IMR-90 (cell line): ENCODE measurements around the gene PRPF6. TPM values are rescaled to one million over a fixed set of nuclear protein-coding genes. Genes with fewer than 3 reads are reported as not detected.

Source experiments
- ATAC-seq: fragments of 200-7000 bp; cut with Tn5 transposase; 2 replicates; pipeline ENCODE4 v1.9.1; 2020; ENCODE audit warnings: low read depth, mild to moderate bottlenecking, moderate library complexity
- BruUV-seq: library from RNA; stranded (reverse); fragments of 400-500 nt; replicated peaks from 2 replicates; lab custom pipeline; 2021; lab: Mats Ljungman, UMichigan
- CTCF ChIA-PET: fragments of 300-600 bp; formaldehyde crosslinking; extraction: SDS; loops from one replicate; lab custom pipeline; 2021; ENCODE audit warnings: antibody characterized with exemption; lab: Yijun Ruan, JAX
- POLR2A ChIA-PET: fragments of 300-600 bp; sonication (Branson Sonifier 250); formaldehyde crosslinking; loops from one replicate; lab custom pipeline; 2022; ENCODE audit warnings: antibody characterized with exemption; ENCODE audit not compliant: unreplicated experiment; lab: Charles Lee
- DNase-seq: peaks from one replicate; pipeline ENCODE4 v3.0.0; 2013
- H2AFZ ChIP-seq: replicated peaks from 2 replicates; pipeline ENCODE3; 2013; ENCODE audit warnings: low read length, mild to moderate bottlenecking; ENCODE audit not compliant: poor library complexity
- H2AK5ac ChIP-seq: 2 replicates; pipeline ENCODE4 v1.6.1; 2013; ENCODE audit warnings: low read depth, low read length, inconsistent platforms
- H2AK9ac ChIP-seq: replicated peaks from 2 replicates; pipeline ENCODE3; 2013; ENCODE audit warnings: mild to moderate bottlenecking, low read depth, low read length, moderate library complexity; ENCODE audit not compliant: poor library complexity
- H2BK120ac ChIP-seq: 2 replicates; pipeline ENCODE4 v1.6.1; 2013; ENCODE audit warnings: low read depth, low read length, inconsistent platforms
- H2BK15ac ChIP-seq: 3 replicates; pipeline ENCODE4 v1.6.1; 2013; ENCODE audit warnings: low read depth, low read length, inconsistent platforms
- H2BK20ac ChIP-seq: 2 replicates; pipeline ENCODE4 v1.6.1; 2013; ENCODE audit warnings: low read depth, mild to moderate bottlenecking, inconsistent platforms, low read length, moderate library complexity
- H2BK5ac ChIP-seq: 2 replicates; pipeline ENCODE4 v1.6.1; 2013; ENCODE audit warnings: mild to moderate bottlenecking, low read depth, low read length, inconsistent platforms; ENCODE audit not compliant: poor library complexity, severe bottlenecking
- H3K14ac ChIP-seq: replicated peaks from 2 replicates; pipeline ENCODE4 v1.6.1; 2013; ENCODE audit warnings: low read depth, low read length, inconsistent platforms
- H3K18ac ChIP-seq: 2 replicates; pipeline ENCODE4 v1.6.1; 2013; ENCODE audit warnings: low read depth, low read length, control low read depth
- H3K23ac ChIP-seq: 2 replicates; pipeline ENCODE4 v1.6.1; 2013; ENCODE audit warnings: low read depth, low read length, inconsistent platforms
- H3K27ac ChIP-seq: 2 replicates; pipeline ENCODE4 v1.5.1; 2013; ENCODE audit warnings: mild to moderate bottlenecking, control low read depth, low read length; ENCODE audit not compliant: insufficient read depth
- H3K27me3 ChIP-seq: 2 replicates; pipeline ENCODE4 v1.6.1; 2013; ENCODE audit warnings: low read length; ENCODE audit not compliant: control insufficient read depth, insufficient read depth
- H3K36me3 ChIP-seq: 2 replicates; pipeline ENCODE4 v1.6.1; 2013; ENCODE audit warnings: low read length, mixed read lengths; ENCODE audit not compliant: control insufficient read depth, insufficient read depth
- H3K4ac ChIP-seq: 2 replicates; pipeline ENCODE4 v1.6.1; 2013; ENCODE audit warnings: low read depth, low read length, inconsistent platforms
- H3K4me1 ChIP-seq: 2 replicates; pipeline ENCODE4 v1.6.1; 2013; ENCODE audit warnings: low read length, mixed read lengths; ENCODE audit not compliant: control insufficient read depth, insufficient read depth
- H3K4me2 ChIP-seq: 2 replicates; pipeline ENCODE4 v1.6.1; 2013; ENCODE audit warnings: low read depth, mild to moderate bottlenecking, control low read depth, low read length, moderate library complexity
- H3K4me3 ChIP-seq: 2 replicates; pipeline ENCODE4 v1.5.1; 2013; ENCODE audit warnings: low read depth, mild to moderate bottlenecking, control low read depth, low read length, moderate library complexity; ENCODE audit not compliant: insufficient read depth
- H3K56ac ChIP-seq: 2 replicates; pipeline ENCODE4 v1.6.1; 2013; ENCODE audit warnings: low read length, inconsistent platforms; ENCODE audit not compliant: insufficient read depth; ENCODE audit errors: extremely low read depth
- H3K79me1 ChIP-seq, 2 experiments: 2 replicates each; pipeline ENCODE4 v1.6.1; 2013; ENCODE audit warnings: low read length in 2 of 2, inconsistent platforms in 1 of 2, low read depth in 1 of 2
- H3K9ac ChIP-seq: 2 replicates; pipeline ENCODE4 v1.6.1; 2013; ENCODE audit warnings: low read depth, low read length, control low read depth
- H3K9me1 ChIP-seq: 2 replicates; pipeline ENCODE4 v1.6.1; 2013; ENCODE audit warnings: low read length, inconsistent platforms; ENCODE audit not compliant: insufficient read depth
- H3K9me3 ChIP-seq: 2 replicates; pipeline ENCODE4 v1.6.1; 2013; ENCODE audit warnings: low read length; ENCODE audit not compliant: control insufficient read depth, insufficient read depth
- H4K20me1 ChIP-seq: 2 replicates; pipeline ENCODE4 v1.6.1; 2013; ENCODE audit warnings: low read length, inconsistent platforms; ENCODE audit not compliant: insufficient read depth
- H4K5ac ChIP-seq: 2 replicates; pipeline ENCODE4 v1.6.1; 2013; ENCODE audit warnings: mild to moderate bottlenecking, low read depth, low read length, control low read depth
- H4K8ac ChIP-seq, 2 experiments: 2 replicates each; pipeline ENCODE4 v1.6.1; 2013; ENCODE audit warnings: low read depth in 2 of 2, low read length in 2 of 2, control low read depth in 1 of 2, inconsistent platforms in 1 of 2
- H4K91ac ChIP-seq: 2 replicates; pipeline ENCODE4 v1.6.1; 2013; ENCODE audit warnings: low read depth, low read length, inconsistent platforms; ENCODE audit not compliant: insufficient read depth
- BHLHE40 ChIP-seq: fragments of 150-350 bp; IDR thresholded peaks from 2 replicates; pipeline ENCODE4 v1.6.1; 2016; ENCODE audit warnings: mild to moderate bottlenecking, low read depth, low read length
- CEBPB ChIP-seq: IDR thresholded peaks from 2 replicates; pipeline ENCODE4 v1.6.1; 2012; ENCODE audit warnings: low read depth, low read length, improper control_type of control experiment
- CHD1 ChIP-seq: IDR thresholded peaks from 2 replicates; pipeline ENCODE4 v1.6.1; 2012; ENCODE audit warnings: low read depth, low read length, improper control_type of control experiment
- CTCF ChIP-seq: conservative IDR thresholded peaks from 2 replicates; pipeline ENCODE4 v1.5.1; 2012; ENCODE audit warnings: mild to moderate bottlenecking, low read depth, low read length, improper control_type of control experiment
- ELK1 ChIP-seq: fragments of 150-350 bp; IDR thresholded peaks from 2 replicates; pipeline ENCODE4 v1.6.1; 2016; ENCODE audit warnings: low read depth, mild to moderate bottlenecking, low read length, moderate library complexity, borderline replicate concordance
- FOS ChIP-seq: fragments of 150-350 bp; IDR thresholded peaks from 2 replicates; pipeline ENCODE4 v1.6.1; 2016; ENCODE audit warnings: low read depth, low read length
- MAFK ChIP-seq: IDR thresholded peaks from 2 replicates; pipeline ENCODE4 v1.6.1; 2012; ENCODE audit warnings: low read depth, low read length, improper control_type of control experiment
- MXI1 ChIP-seq: IDR thresholded peaks from 2 replicates; pipeline ENCODE4 v1.6.1; 2012; ENCODE audit warnings: low read depth, mild to moderate bottlenecking, low read length, moderate library complexity, borderline replicate concordance
- NFE2L2 ChIP-seq: fragments of 150-350 bp; IDR thresholded peaks from 2 replicates; pipeline ENCODE4 v1.6.1; 2016; ENCODE audit warnings: low read depth, mild to moderate bottlenecking, low read length
- POLR2A ChIP-seq: IDR thresholded peaks from 2 replicates; pipeline ENCODE4 v1.6.1; 2012; ENCODE audit warnings: mild to moderate bottlenecking, low read depth, low read length
- RAD21 ChIP-seq: IDR thresholded peaks from 2 replicates; pipeline ENCODE4 v1.6.1; 2012; ENCODE audit warnings: low read length, improper control_type of control experiment
- RCOR1 ChIP-seq: IDR thresholded peaks from 2 replicates; pipeline ENCODE4 v1.6.1; 2012; ENCODE audit warnings: mild to moderate bottlenecking, low read length, improper control_type of control experiment; ENCODE audit not compliant: insufficient replicate concordance
- RFX5 ChIP-seq: IDR thresholded peaks from 2 replicates; pipeline ENCODE4 v1.8.0; 2012; ENCODE audit warnings: low read depth, mild to moderate bottlenecking, low read length, moderate library complexity
- SMC3 ChIP-seq: fragments of 150-350 bp; IDR thresholded peaks from 2 replicates; pipeline ENCODE4 v1.6.1; 2016; ENCODE audit warnings: low read depth, mild to moderate bottlenecking, antibody characterized with exemption, low read length, moderate library complexity
- WGBS, 2 experiments: methylation state at CpG; one replicate each; pipeline versions ENCODE4 v1.1.5 to v1.1.7; 2013; ENCODE audit warnings: missing lambda C conversion rate in 2 of 2; ENCODE audit not compliant: insufficient read length in 1 of 2; ENCODE audit errors: extremely low coverage in 2 of 2; 5-methylcytosine and 5-hydroxymethylcytosine counted together
- dilution Hi-C: fragments of 300-500 bp; cut with HindIII; formaldehyde crosslinking; loops from one replicate; pipeline ENCODE4 v1.14.3; 2018; ENCODE audit warnings: low sequenced_read_pairs; ENCODE audit not compliant: unreplicated experiment
- in situ Hi-C: fragments of 300-500 bp; cut with MboI; formaldehyde crosslinking; loops from 3 replicates; pipeline ENCODE4 v1.14.3; 2019; ENCODE audit warnings: low sequenced_read_pairs, inconsistent platforms, mixed read lengths
- intact Hi-C: fragments of 100-400 bp; cut with micrococcal nuclease; formaldehyde crosslinking; loops from 2 replicates; pipeline ENCODE4 v1.10.0; 2022
- polyA plus RNA-seq, 3 experiments: library from polyadenylated mRNA; depleted of rRNA; stranded (reverse); fragments of >200 nt; gene quantifications; 2 replicates each; pipeline ENCODE4 v1.2.3, GENCODE V29; 2012; ENCODE audit warnings: low replicate concordance in 1 of 3
- total RNA-seq: library from RNA; depleted of rRNA; stranded (reverse); fragments of >200 nt; gene quantifications from 2 replicates; pipeline ENCODE4 v1.2.3, GENCODE V29; 2012
- TF ChIP-seq, protein P1 (sequence below): fragments of 150-350 bp; IDR thresholded peaks from 2 replicates; pipeline ENCODE4 v1.6.1; 2017; ENCODE audit warnings: mild to moderate bottlenecking, antibody characterized with exemption, low read length, low read depth

PRPF6 gene
- total and polyA plus RNA-seq, 2 of the 4 experiments (the other 2 are of a cell fraction) = 43.5 to 71.3 TPM

GRCh38 chr20:63970714-63971431 is 10.1 kb upstream of the PRPF6 start:
- H2BK5ac ChIP-seq = no peak overlapping the region
- dilution Hi-C loops (no loop called here), in situ Hi-C loops (loop anchor here (10.0 kb wide), 1 partner anchor 436 kb away; the partner anchor contains the start of gene PTK6), intact Hi-C loops (loop anchor here (5.0 kb wide), 1 partner anchor 194 kb away; no protein-coding TSS in a partner anchor)
- H4K5ac ChIP-seq = no peak overlapping the region
- WGBS, 2 experiments = no CpG with 5 or more reads among the region's 5 CpGs
- H2AK5ac ChIP-seq = peak overlapping the region; percentile 35
- H2AK9ac ChIP-seq = peak overlapping the region; percentile 86
- no peak overlapping the region; a peak in 1 of 4 replicates for H4K8ac ChIP-seq
- DNase-seq = no peak
- peak overlapping the region; percentile 97 for H2AFZ ChIP-seq
- no peak overlapping the region for H4K91ac ChIP-seq
- no peak overlapping the region for H3K56ac ChIP-seq
- no peak overlapping the region; the same call in 1 of the 2 replicates for H3K4me3 ChIP-seq
- no peak overlapping the region for H3K18ac ChIP-seq
- H3K27ac ChIP-seq = no peak overlapping the region
- H3K14ac ChIP-seq = no peak overlapping the region
- H3K36me3 ChIP-seq = peaks cover 18% of the 10 kb centered on the region
- peaks cover 7% of the 10 kb centered on the region; the same call in 1 of the 2 replicates for H3K9me1 ChIP-seq
- no peak overlapping the region for H2BK120ac ChIP-seq
- H2BK15ac ChIP-seq = no peak overlapping the region
- no peaks in the 10 kb centered on the region for H3K27me3 ChIP-seq
- no TSS peak for BruUV-seq
- peaks cover 20% of the 10 kb centered on the region for H3K4me1 ChIP-seq
- H2BK20ac ChIP-seq = no peak overlapping the region
- POLR2A ChIA-PET = no interaction called here
- H3K23ac ChIP-seq = no peak overlapping the region; the same call in 1 of the 2 replicates
- peaks cover 12 to 25% of the 10 kb centered on the region in 2 experiments; a peak in 3 of 4 replicates for H3K79me1 ChIP-seq
- no peak for ATAC-seq
- CTCF ChIA-PET = no interaction called here
- H4K20me1 ChIP-seq = no peaks in the 10 kb centered on the region
- no peaks in the 10 kb centered on the region for H3K9me3 ChIP-seq
- peak overlapping the region; percentile 86; the same call in 1 of the 2 replicates for H3K4me2 ChIP-seq
- H3K4ac ChIP-seq = no peak overlapping the region
- peak overlapping the region; percentile 89; the same call in 1 of the 2 replicates for H3K9ac ChIP-seq
- TF ChIP-seq SMC3 = no peak
- TF ChIP-seq CHD1 = no peak
- no peak for TF ChIP-seq CEBPB
- TF ChIP-seq RAD21 = no peak
- no peak for TF ChIP-seq RCOR1
- no peak for TF ChIP-seq MXI1
- TF ChIP-seq FOS = no peak
- no peak for TF ChIP-seq MAFK
- TF ChIP-seq, protein P1, sequence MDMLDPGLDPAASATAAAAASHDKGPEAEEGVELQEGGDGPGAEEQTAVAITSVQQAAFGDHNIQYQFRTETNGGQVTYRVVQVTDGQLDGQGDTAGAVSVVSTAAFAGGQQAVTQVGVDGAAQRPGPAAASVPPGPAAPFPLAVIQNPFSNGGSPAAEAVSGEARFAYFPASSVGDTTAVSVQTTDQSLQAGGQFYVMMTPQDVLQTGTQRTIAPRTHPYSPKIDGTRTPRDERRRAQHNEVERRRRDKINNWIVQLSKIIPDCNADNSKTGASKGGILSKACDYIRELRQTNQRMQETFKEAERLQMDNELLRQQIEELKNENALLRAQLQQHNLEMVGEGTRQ = no peak
- no peak for TF ChIP-seq ELK1
- TF ChIP-seq NFE2L2 = no peak
- no peak for TF ChIP-seq RFX5
- no peak for TF ChIP-seq CTCF
- no peak for TF ChIP-seq BHLHE40
- TF ChIP-seq POLR2A = no peak
